Measurements from ENCODE around the gene SLC19A1. TPM values are rescaled to one million over a fixed set of nuclear protein-coding genes. Genes with fewer than 3 reads are reported as not detected.

Gene SLC19A1
- total RNA-seq, 1 donor from 2014 or later = 9.0 TPM

GRCh38 chr21:45559216-45560105 is 17.2 kb upstream of the SLC19A1 start:
- FAIRE-seq (no peak), DNase-seq (ENCODE audit: low spot score in 2 of 2) (no peak)

- no peak for FAIRE-seq
Measured at GRCh38 chr21:45558044-45558721, 15.9 kb upstream of the SLC19A1 start.

GRCh38 chr21:45557616-45558043 is 15.4 kb upstream of the SLC19A1 start:
- DNase-seq (ENCODE audit: low spot score in 2 of 2) (no peak), FAIRE-seq (no peak)

More at GRCh38 chr21:45558044-45558721, 15.9 kb upstream of the SLC19A1 start:
- no peak for DNase-seq (ENCODE audit: low spot score in 2 of 2)

GRCh38 chr21:45556645-45557615 is 14.7 kb upstream of the SLC19A1 start:
- no peak for FAIRE-seq
- DNase-seq (ENCODE audit: low spot score in 2 of 2) = no peak

- DNase-seq (ENCODE audit: low spot score in 2 of 2) = no peak
- no peak for FAIRE-seq
Measured at GRCh38 chr21:45556302-45556644, 14.0 kb upstream of the SLC19A1 start.

GRCh38 chr21:45555557-45556301 is 13.5 kb upstream of the SLC19A1 start:
- DNase-seq (ENCODE audit: low spot score in 2 of 2) = peak; percentile 83 to 92
- no peak for FAIRE-seq

- FAIRE-seq (no peak), DNase-seq (ENCODE audit: low spot score in 2 of 2) (peak in 1 of 2 donors; percentile 58)
Measured at GRCh38 chr21:45555251-45555556, 13.0 kb upstream of the SLC19A1 start.

- DNase-seq (ENCODE audit: low spot score in 2 of 2) (peak; percentile 89 to 92), FAIRE-seq (no peak)
Measured at GRCh38 chr21:45554477-45555175, 12.4 kb upstream of the SLC19A1 start.

GRCh38 chr21:45552696-45553391 is 10.6 kb upstream of the SLC19A1 start:
- DNase-seq (ENCODE audit: low spot score in 2 of 2) = no peak
- no peak for FAIRE-seq

- no peak for FAIRE-seq
Measured at GRCh38 chr21:45551783-45552695, 9.8 kb upstream of the SLC19A1 start.

GRCh38 chr21:45551316-45551715 is 9.1 kb upstream of the SLC19A1 start:
- no peak for DNase-seq (ENCODE audit: low spot score in 2 of 2)

More at GRCh38 chr21:45551783-45552695, 9.8 kb upstream of the SLC19A1 start:
- DNase-seq (ENCODE audit: low spot score in 2 of 2) = no peak

GRCh38 chr21:45550522-45551210 is 8.4 kb upstream of the SLC19A1 start:
- DNase-seq (ENCODE audit: low spot score in 2 of 2) = no peak
- no peak for FAIRE-seq

More at GRCh38 chr21:45551316-45551715, 9.1 kb upstream of the SLC19A1 start:
- no peak for FAIRE-seq

- DNase-seq (ENCODE audit: low spot score in 2 of 2) = no peak
- FAIRE-seq = no peak
Measured at GRCh38 chr21:45549626-45550463, 7.6 kb upstream of the SLC19A1 start.

- FAIRE-seq = no peak
- DNase-seq (ENCODE audit: low spot score in 2 of 2) = no peak
Measured at GRCh38 chr21:45548711-45549491, 6.7 kb upstream of the SLC19A1 start.

- FAIRE-seq (no peak), DNase-seq (ENCODE audit: low spot score in 2 of 2) (no peak)
Measured at GRCh38 chr21:45547545-45547900, 5.3 kb upstream of the SLC19A1 start.
